ENCODE results near the gene HYI.
A peak's percentile ranks its signal among the peaks of the same experiment; 100 is the strongest.

HYI gene

DNA sequence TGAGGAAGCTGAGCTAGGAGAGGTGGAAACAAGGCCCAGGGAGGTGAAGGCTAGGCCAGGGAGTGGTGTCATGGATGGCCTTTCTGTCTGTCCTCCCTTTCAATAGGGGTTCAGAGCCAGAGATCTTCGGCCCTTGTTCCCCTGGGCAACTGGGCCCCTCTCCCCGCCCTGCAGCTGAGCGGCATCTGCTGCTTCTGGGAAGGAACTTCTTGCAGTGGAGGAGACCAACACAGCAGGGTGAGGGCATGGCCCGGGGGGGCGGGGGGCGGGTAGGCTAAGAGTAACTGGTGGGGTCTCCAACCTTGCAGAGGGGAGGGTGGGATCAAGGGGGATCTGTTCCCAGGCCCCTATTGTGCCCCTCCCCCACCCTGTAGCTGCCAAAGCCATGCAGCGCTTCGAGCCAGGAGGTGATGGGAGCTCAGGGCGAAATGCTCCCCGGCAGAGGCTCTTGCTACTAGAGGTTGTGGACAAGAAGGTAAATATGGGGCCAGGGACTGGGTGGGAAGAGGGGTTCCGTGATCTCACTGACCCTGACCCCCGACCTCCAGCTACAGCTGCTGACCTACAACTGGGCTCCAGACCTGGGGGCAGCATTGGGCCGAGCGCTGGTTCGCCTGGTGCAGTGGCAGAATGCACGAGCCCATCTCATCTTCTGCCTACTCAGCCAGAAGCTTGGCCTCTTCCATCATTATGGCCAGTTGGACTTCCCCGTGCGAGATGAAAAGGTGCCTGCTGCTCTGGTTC lies 11.7 kb downstream of the HYI start:
- H3K27me3 ChIP-seq (ENCODE audit: control insufficient read depth in 1 of 2, insufficient read depth in 2 of 2, low read length in 2 of 2): no peaks in the 10 kb centered on the region
- H3K4me1 ChIP-seq (ENCODE audit: insufficient read depth, low read length): no peaks in the 10 kb centered on the region
- H3K4me3 ChIP-seq (ENCODE audit: low read depth in 1 of 2, low read length in 2 of 2): no peak overlapping the region
- H3K9ac ChIP-seq (ENCODE audit: low read length): no peak overlapping the region
- no peaks in the 10 kb centered on the region for H3K9me3 ChIP-seq (ENCODE audit: low read length)
- peaks cover 82% of the 10 kb centered on the region for H3K36me3 ChIP-seq (ENCODE audit: insufficient read depth, low read length)
- H3K27ac ChIP-seq (ENCODE audit: low read depth, low read length): no peak overlapping the region

DNA sequence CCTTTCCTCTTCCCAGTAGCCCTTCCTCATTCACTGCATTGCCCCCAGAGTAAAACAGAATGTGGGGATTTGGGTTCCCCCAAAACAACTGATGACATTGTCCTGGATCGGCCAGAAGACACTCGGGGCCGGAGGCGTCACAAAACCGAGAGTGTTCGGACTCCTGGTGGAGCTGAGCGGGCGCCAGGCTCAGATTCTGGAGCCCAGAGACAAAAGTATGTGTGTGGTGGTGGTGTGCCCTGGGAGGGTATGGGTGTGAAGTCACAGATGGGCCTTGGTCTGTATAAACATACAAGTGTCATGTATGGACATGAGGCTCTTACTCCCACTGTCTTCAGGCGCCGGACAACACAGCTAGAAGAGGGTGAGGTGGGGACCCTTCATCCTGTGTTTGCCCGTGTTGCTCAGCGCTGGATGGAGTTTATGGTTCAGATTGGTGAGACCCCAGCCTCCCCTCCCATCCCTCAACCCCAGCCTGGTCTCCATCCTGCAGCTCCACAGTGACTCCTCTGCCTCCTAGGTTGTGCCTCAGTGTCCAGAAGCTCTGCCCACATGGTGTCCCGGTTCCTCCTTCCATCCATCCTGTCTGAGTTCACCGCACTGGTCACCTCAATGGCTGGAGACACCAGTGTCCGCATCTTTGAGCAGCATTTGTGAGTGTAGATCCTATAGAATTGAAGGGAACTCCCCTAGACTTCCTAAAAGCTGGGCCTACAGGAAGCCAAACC lies 12.4 kb downstream of the HYI start:
- H3K4me1 ChIP-seq (ENCODE audit: insufficient read depth, low read length): peaks cover 5% of the 10 kb centered on the region
- no peak overlapping the region for H3K9ac ChIP-seq (ENCODE audit: low read length)
- no peak overlapping the region for H3K4me3 ChIP-seq (ENCODE audit: low read depth in 1 of 2, low read length in 2 of 2)
- no peaks in the 10 kb centered on the region for H3K27me3 ChIP-seq (ENCODE audit: control insufficient read depth in 1 of 2, insufficient read depth in 2 of 2, low read length in 2 of 2)
- no peak overlapping the region for H3K27ac ChIP-seq (ENCODE audit: low read depth, low read length)
- H3K36me3 ChIP-seq (ENCODE audit: insufficient read depth, low read length): peaks cover 74% of the 10 kb centered on the region
- H3K9me3 ChIP-seq (ENCODE audit: low read length): no peaks in the 10 kb centered on the region

DNA sequence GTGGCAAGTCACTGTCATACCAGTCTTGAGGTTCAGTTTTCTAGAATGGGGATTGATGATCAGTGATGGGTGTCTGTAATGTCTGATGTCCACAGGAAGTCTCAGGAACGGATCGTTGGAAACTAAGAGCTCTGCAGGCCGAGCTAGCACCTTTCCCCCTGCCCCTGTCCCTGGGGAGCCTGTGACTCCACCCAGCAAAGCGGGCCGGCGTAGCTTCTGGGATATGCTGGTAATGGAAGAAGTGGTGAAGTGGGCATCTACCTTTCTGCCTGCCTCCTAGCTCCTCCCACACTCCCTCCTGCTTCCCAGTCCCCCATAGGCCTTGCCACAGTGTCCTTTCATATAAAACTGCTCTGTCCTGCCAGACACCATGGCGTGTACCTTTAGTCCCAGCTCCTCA lies 13.4 kb downstream of the HYI start:
- H3K4me1 ChIP-seq (ENCODE audit: insufficient read depth, low read length): peaks cover 14% of the 10 kb centered on the region
- no peak overlapping the region for H3K9ac ChIP-seq (ENCODE audit: low read length)

DNA sequence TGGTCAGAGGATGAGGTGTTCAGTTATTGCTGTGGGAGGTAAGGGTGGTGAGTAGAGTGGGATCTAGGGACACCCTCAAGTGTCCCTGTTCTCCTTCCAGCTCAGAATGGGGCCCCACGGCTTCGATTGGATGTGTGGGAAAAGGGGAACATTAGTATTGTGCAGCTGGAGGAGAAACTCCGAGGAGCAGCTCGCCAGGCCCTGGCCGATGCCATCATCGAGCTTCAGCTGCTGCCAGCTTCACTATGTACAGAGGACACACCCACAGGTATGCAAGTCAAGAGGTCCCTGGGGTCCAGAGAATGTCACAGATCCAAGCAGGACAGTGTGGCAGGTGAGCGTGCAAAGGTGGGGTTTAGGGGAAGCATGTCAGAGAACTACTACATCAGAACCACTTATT lies 13.9 kb downstream of the HYI start:
- Histone ChIP-seq H3K27ac (ENCODE audit: low read depth, low read length) (no peak overlapping the region), H3K9me3 (ENCODE audit: low read length) (no peaks in the 10 kb centered on the region), H3K9ac (ENCODE audit: low read length) (no peak overlapping the region), H3K27me3 (ENCODE audit: control insufficient read depth in 1 of 2, insufficient read depth in 2 of 2, low read length in 2 of 2) (no peaks in the 10 kb centered on the region), H3K4me1 (ENCODE audit: insufficient read depth, low read length) (peaks cover 20% of the 10 kb centered on the region), H3K36me3 (ENCODE audit: insufficient read depth, low read length) (peaks cover 68% of the 10 kb centered on the region), H3K4me3 (ENCODE audit: low read depth in 1 of 2, low read length in 2 of 2) (no peak overlapping the region)

More for the DNA sequence above, 13.4 kb downstream of the HYI start:
- Histone ChIP-seq H3K4me3 (ENCODE audit: low read depth in 1 of 2, low read length in 2 of 2) (no peak overlapping the region), H3K36me3 (ENCODE audit: insufficient read depth, low read length) (peaks cover 65% of the 10 kb centered on the region), H3K9me3 (ENCODE audit: low read length) (no peaks in the 10 kb centered on the region), H3K27me3 (ENCODE audit: control insufficient read depth in 1 of 2, insufficient read depth in 2 of 2, low read length in 2 of 2) (no peaks in the 10 kb centered on the region), H3K27ac (ENCODE audit: low read depth, low read length) (no peak overlapping the region)

DNA sequence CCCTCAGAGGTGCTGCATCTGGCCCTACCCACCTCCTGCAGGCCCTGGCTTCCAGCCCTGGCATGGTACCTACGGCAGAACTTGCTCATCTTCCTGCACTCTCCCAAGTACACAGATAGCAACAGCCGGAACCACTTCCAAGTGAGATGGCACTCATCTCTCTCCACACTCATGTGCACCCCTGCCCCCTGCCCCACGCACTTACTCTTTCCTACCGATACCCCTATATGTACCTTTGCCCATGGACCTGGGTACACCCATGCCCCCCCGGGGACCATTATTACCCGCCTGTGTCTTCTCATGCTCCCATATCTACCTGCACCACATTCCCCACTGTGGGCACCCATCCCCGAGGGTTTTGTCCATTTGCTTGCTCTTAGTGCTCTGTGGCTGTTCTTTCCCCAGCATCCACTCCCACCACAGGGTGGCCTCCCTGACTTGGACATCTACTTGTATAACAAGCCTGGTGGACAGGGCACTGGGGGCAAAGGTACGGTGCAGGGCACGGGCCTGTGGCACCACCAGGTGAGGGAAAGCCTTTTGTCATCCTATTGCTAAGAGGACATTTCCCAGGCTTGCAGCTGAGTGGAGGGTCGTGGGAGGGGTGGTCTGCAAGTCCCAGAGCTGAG lies 14.7 kb downstream of the HYI start:
- Histone ChIP-seq H3K4me3 (ENCODE audit: low read depth in 1 of 2, low read length in 2 of 2) (no peak overlapping the region), H3K36me3 (ENCODE audit: insufficient read depth, low read length) (peaks cover 68% of the 10 kb centered on the region), H3K9ac (ENCODE audit: low read length) (no peak overlapping the region), H3K27me3 (ENCODE audit: control insufficient read depth in 1 of 2, insufficient read depth in 2 of 2, low read length in 2 of 2) (no peaks in the 10 kb centered on the region), H3K27ac (ENCODE audit: low read depth, low read length) (no peak overlapping the region), H3K4me1 (ENCODE audit: insufficient read depth, low read length) (peaks cover 20% of the 10 kb centered on the region), H3K9me3 (ENCODE audit: low read length) (no peaks in the 10 kb centered on the region)

DNA sequence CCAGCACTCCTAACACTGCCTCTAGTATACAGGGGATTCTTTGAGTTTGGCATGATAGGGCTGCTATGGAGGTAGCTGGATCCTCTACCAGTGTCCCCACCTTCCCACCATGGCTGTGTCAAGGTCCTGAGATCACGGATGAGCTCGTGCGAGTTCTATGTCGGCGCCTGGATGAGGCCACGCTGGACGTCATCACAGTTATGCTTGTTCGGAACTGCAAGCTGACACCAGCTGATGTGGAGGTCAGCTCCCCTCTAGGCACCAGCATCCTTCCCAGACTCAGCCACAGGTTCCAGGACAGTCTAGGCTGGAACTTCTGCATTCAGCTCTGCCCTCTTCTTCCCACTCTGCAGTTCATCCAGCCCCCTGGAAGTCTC lies 15.2 kb downstream of the HYI start:
- H3K4me3 ChIP-seq (ENCODE audit: low read depth in 1 of 2, low read length in 2 of 2): no peak overlapping the region
- no peaks in the 10 kb centered on the region for H3K9me3 ChIP-seq (ENCODE audit: low read length)
- peaks cover 20% of the 10 kb centered on the region for H3K4me1 ChIP-seq (ENCODE audit: insufficient read depth, low read length)
- H3K36me3 ChIP-seq (ENCODE audit: insufficient read depth, low read length): peaks cover 68% of the 10 kb centered on the region
- no peaks in the 10 kb centered on the region for H3K27me3 ChIP-seq (ENCODE audit: control insufficient read depth in 1 of 2, insufficient read depth in 2 of 2, low read length in 2 of 2)
- no peak overlapping the region for H3K9ac ChIP-seq (ENCODE audit: low read length)
- no peak overlapping the region for H3K27ac ChIP-seq (ENCODE audit: low read depth, low read length)

DNA sequence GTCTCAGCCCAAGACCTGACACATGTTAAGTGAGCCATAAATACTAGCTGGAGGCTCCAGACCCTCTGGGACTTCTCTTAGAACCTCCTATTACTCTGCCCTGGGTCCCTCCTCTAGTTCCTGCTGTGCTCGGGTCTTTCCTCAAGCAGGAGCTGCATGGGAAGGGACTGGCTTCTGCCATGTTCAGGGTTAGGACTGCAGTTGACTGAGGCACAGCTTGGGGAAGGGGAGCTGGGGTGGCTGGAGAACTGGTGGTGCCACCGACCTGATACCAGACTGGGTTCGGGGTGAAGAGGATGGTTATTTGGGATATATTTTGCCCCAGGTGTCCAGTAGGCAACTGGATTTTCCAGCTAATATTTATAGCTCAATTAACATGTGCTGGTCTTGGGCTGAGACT lies 15.7 kb downstream of the HYI start:
- no peak overlapping the region for H3K9ac ChIP-seq (ENCODE audit: low read length)
- H3K9me3 ChIP-seq (ENCODE audit: low read length): no peaks in the 10 kb centered on the region
- peaks cover 20% of the 10 kb centered on the region for H3K4me1 ChIP-seq (ENCODE audit: insufficient read depth, low read length)
- no peaks in the 10 kb centered on the region for H3K27me3 ChIP-seq (ENCODE audit: control insufficient read depth in 1 of 2, insufficient read depth in 2 of 2, low read length in 2 of 2)
- peaks cover 66% of the 10 kb centered on the region for H3K36me3 ChIP-seq (ENCODE audit: insufficient read depth, low read length)
- no peak overlapping the region for H3K27ac ChIP-seq (ENCODE audit: low read depth, low read length)
- no peak overlapping the region for H3K4me3 ChIP-seq (ENCODE audit: low read depth in 1 of 2, low read length in 2 of 2)

DNA sequence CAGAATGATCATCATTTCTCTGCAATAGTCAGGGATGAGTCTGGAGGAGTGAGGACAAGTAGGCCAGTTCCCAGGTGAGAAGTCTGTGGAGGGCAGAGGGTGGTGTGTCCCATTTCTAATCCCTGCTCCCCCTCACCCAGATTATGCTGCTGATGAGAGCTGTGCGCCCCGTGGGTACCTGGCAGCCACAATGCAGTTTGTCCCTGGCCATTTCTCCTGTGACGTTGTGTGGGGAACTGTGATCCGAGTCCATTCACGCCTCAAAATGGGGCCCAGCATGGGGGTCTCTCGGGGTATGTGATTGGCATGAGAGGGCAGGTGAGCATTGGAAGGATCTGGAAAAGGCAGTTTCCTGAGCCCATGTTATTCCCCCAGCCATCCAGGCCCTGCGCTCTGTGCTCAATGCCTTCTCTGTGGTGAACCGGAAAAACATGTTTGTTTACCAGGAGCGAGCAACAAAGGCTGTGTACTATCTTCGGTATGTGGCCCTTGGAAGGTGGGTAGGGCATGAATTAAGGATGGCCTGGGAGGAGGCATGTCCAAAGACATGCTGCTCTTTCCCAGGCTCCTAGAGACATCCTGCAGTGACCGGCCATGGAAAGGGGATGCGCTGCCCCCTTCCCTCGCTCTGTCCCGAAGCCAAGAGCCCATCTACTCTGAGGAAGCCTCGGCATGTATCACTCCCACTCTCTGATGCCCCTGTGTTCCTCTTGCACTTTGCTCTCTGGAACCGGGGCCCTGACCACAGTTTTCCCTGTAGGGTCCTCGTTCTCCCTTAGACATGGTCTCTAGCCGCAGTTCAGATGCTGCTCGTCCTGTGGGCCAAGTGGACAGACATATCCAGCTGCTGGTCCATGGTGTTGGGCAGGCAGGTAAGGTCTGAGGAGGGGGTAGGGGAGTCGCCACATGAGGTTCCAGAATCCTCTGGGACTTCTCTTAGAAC lies 16.4 kb downstream of the HYI start:
- Histone ChIP-seq H3K4me3 (ENCODE audit: low read depth in 1 of 2, low read length in 2 of 2) (no peak overlapping the region), H3K9me3 (ENCODE audit: low read length) (no peaks in the 10 kb centered on the region), H3K36me3 (ENCODE audit: insufficient read depth, low read length) (peaks cover 65% of the 10 kb centered on the region), H3K27ac (ENCODE audit: low read depth, low read length) (no peak overlapping the region), H3K4me1 (ENCODE audit: insufficient read depth, low read length) (peaks cover 20% of the 10 kb centered on the region), H3K27me3 (ENCODE audit: control insufficient read depth in 1 of 2, insufficient read depth in 2 of 2, low read length in 2 of 2) (no peaks in the 10 kb centered on the region), H3K9ac (ENCODE audit: low read length) (no peak overlapping the region)

DNA sequence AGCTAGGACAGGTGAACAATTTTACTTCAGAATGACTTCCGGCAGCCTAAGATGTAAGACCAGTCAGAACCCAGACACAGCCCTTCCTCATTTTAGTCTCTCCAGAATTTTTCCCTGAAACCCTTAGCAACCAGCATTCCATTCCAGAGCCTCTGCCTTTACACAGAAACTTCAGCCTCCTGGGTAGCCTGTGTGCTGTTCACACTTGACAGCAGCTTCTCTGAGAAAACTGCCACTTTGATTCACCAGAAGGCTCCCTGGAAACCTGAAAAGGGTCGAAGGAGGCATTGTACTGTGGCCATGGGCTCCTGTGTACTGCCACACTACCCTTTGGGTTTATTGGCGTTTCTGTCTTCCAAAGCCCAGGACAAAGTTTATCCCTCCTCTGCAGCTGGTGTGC lies 17.4 kb downstream of the HYI start:
- no peak overlapping the region for H3K4me3 ChIP-seq (ENCODE audit: low read depth in 1 of 2, low read length in 2 of 2)
- H3K36me3 ChIP-seq (ENCODE audit: insufficient read depth, low read length): peaks cover 67% of the 10 kb centered on the region
- H3K9ac ChIP-seq (ENCODE audit: low read length): no peak overlapping the region
- H3K27ac ChIP-seq (ENCODE audit: low read depth, low read length): peak overlapping the region; percentile 52
- H3K27me3 ChIP-seq (ENCODE audit: control insufficient read depth in 1 of 2, insufficient read depth in 2 of 2, low read length in 2 of 2): no peaks in the 10 kb centered on the region
- peaks cover 20% of the 10 kb centered on the region for H3K4me1 ChIP-seq (ENCODE audit: insufficient read depth, low read length)
- no peaks in the 10 kb centered on the region for H3K9me3 ChIP-seq (ENCODE audit: low read length)

DNA sequence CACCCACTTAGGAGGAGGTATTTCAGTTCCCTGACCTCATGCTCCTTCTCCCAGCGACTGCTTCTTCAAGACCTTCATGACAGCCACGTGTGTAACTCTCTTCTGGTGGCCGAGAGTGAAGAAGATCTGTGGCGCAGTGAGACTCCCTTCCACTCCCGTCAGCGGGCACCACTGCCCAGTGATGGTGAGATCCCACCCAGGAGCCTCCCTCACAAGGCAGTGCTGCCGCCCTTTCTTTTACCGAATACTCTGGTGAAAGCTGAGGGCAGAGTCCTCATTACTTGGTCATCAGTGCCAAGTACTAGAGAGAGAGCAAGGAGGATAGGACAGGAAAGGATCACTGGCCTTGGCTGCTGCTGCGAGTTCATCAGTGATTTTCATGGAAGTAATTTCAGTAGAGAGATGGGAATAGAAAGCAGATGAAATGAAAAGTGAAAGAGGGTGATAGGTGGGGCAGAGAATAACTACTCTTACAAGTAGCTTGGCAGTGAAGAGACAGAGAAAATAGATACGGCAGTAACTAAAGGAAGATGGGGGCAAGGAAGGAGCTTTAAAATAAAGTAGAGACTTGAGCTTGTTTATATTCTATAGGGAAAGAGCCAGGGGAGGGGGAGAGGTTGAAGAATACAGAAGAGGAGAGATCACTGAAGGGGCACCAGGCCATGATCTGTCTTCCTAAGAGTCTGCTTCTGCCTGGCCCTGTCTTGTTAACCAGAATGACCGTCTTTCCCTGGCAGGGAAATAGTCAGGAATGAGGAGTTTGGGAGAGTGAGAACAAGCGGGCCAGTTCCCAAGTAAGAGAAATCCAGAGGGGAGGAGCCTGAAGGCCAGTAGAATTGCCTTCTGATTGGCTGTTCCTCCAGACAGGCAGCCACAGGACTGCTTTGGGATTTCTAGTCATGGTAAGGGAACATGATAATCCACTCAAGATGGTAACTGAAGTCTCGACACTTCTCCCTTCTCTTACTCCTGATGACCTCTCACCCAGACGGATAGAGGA lies 18.3 kb downstream of the HYI start:
- Histone ChIP-seq H3K9ac (ENCODE audit: low read length) (no peak overlapping the region), H3K27ac (ENCODE audit: low read depth, low read length) (peak overlapping the region; percentile 52), H3K4me1 (ENCODE audit: insufficient read depth, low read length) (peaks cover 20% of the 10 kb centered on the region), H3K9me3 (ENCODE audit: low read length) (no peaks in the 10 kb centered on the region), H3K4me3 (ENCODE audit: low read depth in 1 of 2, low read length in 2 of 2) (no peak overlapping the region), H3K36me3 (ENCODE audit: insufficient read depth, low read length) (peaks cover 67% of the 10 kb centered on the region), H3K27me3 (ENCODE audit: control insufficient read depth in 1 of 2, insufficient read depth in 2 of 2, low read length in 2 of 2) (no peaks in the 10 kb centered on the region)

Measured in muscle layer of colon (tissue), 2 donors.